Articular chondrocyte of knee joint (primary cell): ENCODE data around the gene EIF2S1. TPM values are rescaled to one million over a fixed set of nuclear protein-coding genes. Genes with fewer than 3 reads are reported as not detected.

Source experiments
- small RNA-seq: library from RNA; depleted of rRNA; stranded (forward); fragments of <200 nt; gene quantifications from one replicate; pipeline ENCODE3, GENCODE V24; 2012
- total RNA-seq: library from RNA; depleted of rRNA; stranded (reverse); fragments of >200 nt; gene quantifications from 2 replicates; pipeline ENCODE4 v1.2.3, GENCODE V29; 2012

EIF2S1 gene
- 121 and 137 TPM in 2 replicates for total RNA-seq

DNA sequence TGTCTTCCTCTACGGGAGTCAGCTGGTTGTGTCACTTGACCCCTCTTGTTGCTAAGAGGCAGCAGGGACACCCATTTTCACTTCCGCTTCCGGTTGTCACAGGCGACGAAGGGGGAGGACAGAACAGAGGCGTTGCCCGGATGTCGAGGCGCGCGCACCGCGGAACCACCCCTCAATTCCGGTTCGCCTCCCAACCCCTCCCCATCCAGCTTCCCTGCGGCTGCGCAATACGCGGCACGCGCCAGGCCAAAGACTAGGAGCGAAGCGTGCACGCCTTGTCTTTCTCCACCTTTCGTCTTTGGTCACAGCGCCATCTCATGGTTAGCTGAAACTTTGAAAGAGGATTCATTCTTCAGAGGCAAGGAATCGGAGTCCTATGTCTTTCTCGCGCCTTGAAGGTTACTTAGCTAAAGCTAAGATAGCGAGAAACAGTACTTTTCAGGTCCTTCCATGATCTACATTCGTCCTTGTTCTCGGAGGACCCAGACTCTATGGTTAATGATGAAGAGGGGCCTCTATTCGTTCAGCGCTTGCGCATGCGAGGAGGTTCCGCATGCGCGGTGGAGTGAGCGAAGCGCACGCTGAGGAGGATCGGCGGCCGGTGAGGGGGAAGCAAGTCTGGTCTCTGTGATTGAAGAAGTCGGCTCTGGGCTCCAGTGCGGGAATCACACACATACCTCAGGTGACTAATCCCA is at the start of gene EIF2S1, which contains the start of gene ATP6V1D:
Gene EIF2S1, plus strand, starts transcription at position 554 of the 695 bp plus-strand sequence. CDS start 4,440 bp downstream, outside the sequence.
Gene ATP6V1D, minus strand, starts transcription at position 30 of the 695 bp plus-strand sequence. CDS start 106 bp downstream, outside the sequence.

DNA sequence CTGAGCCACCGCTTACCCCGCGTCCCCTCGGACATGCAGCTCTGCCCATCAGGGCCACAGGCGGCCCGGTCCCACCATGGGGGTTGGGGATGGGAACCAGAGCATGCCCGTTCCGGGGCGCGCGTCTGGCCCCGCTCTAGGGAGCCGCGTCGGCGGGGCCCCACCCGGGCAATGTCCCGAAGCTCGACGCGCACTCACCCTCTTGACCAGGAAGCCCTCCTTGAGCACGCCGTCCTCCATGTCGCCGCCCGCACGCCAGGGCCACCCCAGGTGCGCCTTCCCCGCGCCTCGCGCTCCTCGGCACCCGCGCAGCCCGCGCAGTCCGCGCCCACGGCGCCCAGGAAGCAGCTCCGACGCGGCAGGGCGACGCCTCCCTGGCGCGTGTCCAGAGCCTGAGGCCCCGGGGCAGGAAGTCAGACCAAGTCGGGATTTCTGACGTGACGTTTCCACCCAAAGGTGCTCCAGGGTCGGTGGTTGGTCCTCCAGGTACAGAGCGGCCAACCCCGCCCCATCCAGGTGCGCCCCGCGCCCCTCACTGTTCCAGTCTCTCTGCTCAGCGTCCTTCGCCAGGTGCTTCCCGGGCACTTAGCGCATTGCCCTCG is 51.8 kb downstream of the EIF2S1 start, which contains the start of gene PLEK2:
Gene PLEK2, minus strand, starts transcription at position 346 of the 602 bp plus-strand sequence. Its CDS starts 106 bp downstream, at position 240.

Small RNA genes within 50 kb of the gene (small RNA-seq; reads per million reads assigned to genes)
- not detected for gene RF00019

Other genes starting within 250 kb of the EIF2S1 start
- gene GARIN2, start 170.9 kb upstream of the EIF2S1 start, total RNA-seq: 0.11 TPM in 1 of 2 replicates, not detected in the other
- gene PALS1, start 118.9 kb upstream of the EIF2S1 start, total RNA-seq: 39.9 and 45.9 TPM in 2 replicates
- 129 and 149 TPM in 2 replicates for gene ATP6V1D, start 524 bp upstream of the EIF2S1 start, total RNA-seq
- 0.54 TPM in 1 of 2 replicates, not detected in the other for gene PLEK2, start 51.8 kb downstream of the EIF2S1 start, total RNA-seq
- gene TMEM229B, start 128.4 kb downstream of the EIF2S1 start, total RNA-seq: 1.2 and 1.8 TPM in 2 replicates
- 0.26 and 0.86 TPM in 2 replicates for gene PLEKHH1, start 173.0 kb downstream of the EIF2S1 start, total RNA-seq
- 18.2 and 18.3 TPM in 2 replicates for gene PIGH, start 239.9 kb downstream of the EIF2S1 start, total RNA-seq